Uterus (tissue), 2 donors: ENCODE measurements around the gene LRSAM1.

ENCODE experiments used
- POLR2A ChIP-seq, 2 donors: fragments of 450-650 bp; IDR thresholded peaks; one replicate each; pipeline ENCODE4 v1.6.1; 2016; ENCODE audit warnings: antibody characterized with exemption in 2 of 2, mild to moderate bottlenecking in 1 of 2, moderate library complexity in 1 of 2
- TF ChIP-seq, protein P1 (sequence below), 4 experiments: fragments of 200-600 bp in 2 of 4; fragments of 450-650 bp in 2 of 4; sonication (generic) in 2 of 4; IDR thresholded peaks; one replicate each; pipeline ENCODE4 v1.5.1; 2016 to 2019; ENCODE audit warnings: antibody characterized with exemption in 4 of 4, mild to moderate bottlenecking in 2 of 4, moderate library complexity in 1 of 4

DNA sequence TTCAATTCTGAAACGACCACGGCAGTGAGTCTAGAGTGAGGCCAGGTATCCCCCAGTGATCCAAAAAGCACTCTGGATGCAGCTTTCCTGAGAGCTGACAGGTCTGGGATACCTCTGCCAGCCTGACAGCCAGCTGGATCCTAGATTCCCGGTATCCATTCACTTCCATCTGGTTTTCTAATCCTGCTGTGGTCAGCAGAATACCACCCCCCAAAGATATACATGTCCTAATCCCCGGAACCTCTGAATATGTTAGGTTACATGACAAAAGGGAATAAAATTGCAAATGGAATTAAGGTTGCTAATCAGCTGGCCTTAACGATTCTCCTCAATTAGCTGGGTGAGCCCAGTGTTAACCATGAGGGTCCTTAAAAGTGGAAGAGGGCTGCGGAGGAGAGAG is 28.5 kb upstream of the LRSAM1 start:
- TF ChIP-seq, protein P1, sequence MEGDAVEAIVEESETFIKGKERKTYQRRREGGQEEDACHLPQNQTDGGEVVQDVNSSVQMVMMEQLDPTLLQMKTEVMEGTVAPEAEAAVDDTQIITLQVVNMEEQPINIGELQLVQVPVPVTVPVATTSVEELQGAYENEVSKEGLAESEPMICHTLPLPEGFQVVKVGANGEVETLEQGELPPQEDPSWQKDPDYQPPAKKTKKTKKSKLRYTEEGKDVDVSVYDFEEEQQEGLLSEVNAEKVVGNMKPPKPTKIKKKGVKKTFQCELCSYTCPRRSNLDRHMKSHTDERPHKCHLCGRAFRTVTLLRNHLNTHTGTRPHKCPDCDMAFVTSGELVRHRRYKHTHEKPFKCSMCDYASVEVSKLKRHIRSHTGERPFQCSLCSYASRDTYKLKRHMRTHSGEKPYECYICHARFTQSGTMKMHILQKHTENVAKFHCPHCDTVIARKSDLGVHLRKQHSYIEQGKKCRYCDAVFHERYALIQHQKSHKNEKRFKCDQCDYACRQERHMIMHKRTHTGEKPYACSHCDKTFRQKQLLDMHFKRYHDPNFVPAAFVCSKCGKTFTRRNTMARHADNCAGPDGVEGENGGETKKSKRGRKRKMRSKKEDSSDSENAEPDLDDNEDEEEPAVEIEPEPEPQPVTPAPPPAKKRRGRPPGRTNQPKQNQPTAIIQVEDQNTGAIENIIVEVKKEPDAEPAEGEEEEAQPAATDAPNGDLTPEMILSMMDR (IDR thresholded peaks at IDR 0.05): no peak
- no peak for TF ChIP-seq POLR2A (IDR thresholded peaks at IDR 0.05)
